A673 (cell line): ENCODE measurements around the gene TTC12.

Experiments
- EZH2 ChIP-seq: fragments of 200-600 bp; sonication (generic); IDR thresholded peaks from 2 replicates; pipeline ENCODE4 v1.6.1; 2017; ENCODE audit warnings: borderline replicate concordance, low read depth, mild to moderate bottlenecking, mixed read lengths, antibody characterized with exemption, low read length; ENCODE audit not compliant: poor library complexity, severe bottlenecking
- TF ChIP-seq, protein P1 (sequence below): fragments of 300-800, 200-600 bp; sonication (generic); conservative IDR thresholded peaks from 2 replicates; pipeline ENCODE4 v1.5.1; 2017; ENCODE audit warnings: low read depth, mild to moderate bottlenecking, antibody characterized with exemption, low read length, moderate library complexity, mixed read lengths

DNA sequence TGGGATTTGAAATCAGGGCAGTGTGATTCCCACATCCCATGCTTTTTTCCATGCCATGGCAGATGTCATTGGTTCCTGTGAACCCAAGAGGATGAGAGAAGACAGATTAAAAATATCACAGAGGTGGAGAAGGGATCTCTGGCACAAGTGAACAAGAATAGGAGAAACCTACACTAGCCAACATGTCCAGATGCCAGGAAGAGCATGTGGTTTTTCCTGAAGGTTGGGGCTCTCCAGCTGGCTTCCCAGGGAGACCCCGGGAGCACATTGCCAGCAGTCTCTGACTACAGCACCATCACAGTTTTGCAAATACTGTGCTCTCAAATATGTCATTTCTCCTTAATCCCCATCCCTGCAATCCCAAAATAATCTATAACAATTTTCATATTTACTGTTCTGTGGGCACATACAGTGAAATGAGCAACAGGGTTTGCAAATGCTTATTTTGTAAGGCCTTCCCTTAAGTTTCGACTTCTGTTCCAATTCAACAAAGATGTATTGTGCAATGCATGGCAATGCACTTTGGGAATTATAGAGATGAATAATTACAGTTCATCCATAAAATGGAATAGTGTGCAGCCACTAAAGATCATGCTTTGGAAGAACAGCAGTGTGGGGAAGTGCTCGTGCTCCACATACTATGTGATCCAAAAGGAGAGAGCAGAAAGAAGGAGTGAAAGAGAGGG lies 78.0 kb downstream of the TTC12 start:
- TF ChIP-seq, protein P1, sequence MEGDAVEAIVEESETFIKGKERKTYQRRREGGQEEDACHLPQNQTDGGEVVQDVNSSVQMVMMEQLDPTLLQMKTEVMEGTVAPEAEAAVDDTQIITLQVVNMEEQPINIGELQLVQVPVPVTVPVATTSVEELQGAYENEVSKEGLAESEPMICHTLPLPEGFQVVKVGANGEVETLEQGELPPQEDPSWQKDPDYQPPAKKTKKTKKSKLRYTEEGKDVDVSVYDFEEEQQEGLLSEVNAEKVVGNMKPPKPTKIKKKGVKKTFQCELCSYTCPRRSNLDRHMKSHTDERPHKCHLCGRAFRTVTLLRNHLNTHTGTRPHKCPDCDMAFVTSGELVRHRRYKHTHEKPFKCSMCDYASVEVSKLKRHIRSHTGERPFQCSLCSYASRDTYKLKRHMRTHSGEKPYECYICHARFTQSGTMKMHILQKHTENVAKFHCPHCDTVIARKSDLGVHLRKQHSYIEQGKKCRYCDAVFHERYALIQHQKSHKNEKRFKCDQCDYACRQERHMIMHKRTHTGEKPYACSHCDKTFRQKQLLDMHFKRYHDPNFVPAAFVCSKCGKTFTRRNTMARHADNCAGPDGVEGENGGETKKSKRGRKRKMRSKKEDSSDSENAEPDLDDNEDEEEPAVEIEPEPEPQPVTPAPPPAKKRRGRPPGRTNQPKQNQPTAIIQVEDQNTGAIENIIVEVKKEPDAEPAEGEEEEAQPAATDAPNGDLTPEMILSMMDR, result no peak
- no peak for TF ChIP-seq EZH2
